H1 (cell line): Measurements from ENCODE around the gene LINC01488. TPM values are rescaled to one million over a fixed set of nuclear protein-coding genes. Genes with fewer than 3 reads are reported as not detected.

Experiments used
- CTCF ChIA-PET: fragments of 300-600 bp; sonication (Branson Sonifier 250); formaldehyde crosslinking; loops from one replicate; lab custom pipeline; 2021; ENCODE audit not compliant: partially characterized antibody; lab: Charles Lee
- POLR2A ChIA-PET: fragments of 300-600 bp; sonication (Branson Sonifier 250); formaldehyde crosslinking; loops from one replicate; lab custom pipeline; 2021; ENCODE audit warnings: inconsistent platforms; ENCODE audit not compliant: partially characterized antibody; lab: Charles Lee
- DNase-seq, 2 experiments: peaks; one replicate each; pipeline versions ENCODE4 v3.0.0 to v3.0.0-alpha.2; 2010 to 2022; ENCODE audit warnings: low spot score in 2 of 2, low read depth in 1 of 2, mixed read lengths in 1 of 2
- FAIRE-seq: peaks from 2 replicates; lab custom pipeline; 2011; peaks lifted over from hg19 to GRCh38; lab: Jason Lieb, UNC
- H2AFZ ChIP-seq: 2 replicates; pipeline ENCODE4 v1.8.1; 2012; ENCODE audit warnings: low read length, inconsistent platforms
- H2AK5ac ChIP-seq: 2 replicates; pipeline ENCODE4 v1.6.1; 2013; ENCODE audit warnings: low read depth, low read length
- H2BK120ac ChIP-seq: replicated peaks from 2 replicates; pipeline ENCODE3; 2013; ENCODE audit warnings: low read depth, low read length, inconsistent platforms
- H2BK12ac ChIP-seq: 2 replicates; pipeline ENCODE4 v1.6.1; 2013; ENCODE audit warnings: low read depth, low read length
- H2BK15ac ChIP-seq: 2 replicates; pipeline ENCODE4 v1.6.1; 2013; ENCODE audit warnings: low read length
- H2BK20ac ChIP-seq: 2 replicates; pipeline ENCODE4 v1.6.1; 2013; ENCODE audit warnings: low read length
- H2BK5ac ChIP-seq: 2 replicates; pipeline ENCODE4 v1.6.1; 2013; ENCODE audit warnings: low read depth, low read length
- H3K14ac ChIP-seq: 2 replicates; pipeline ENCODE4 v1.6.1; 2013; ENCODE audit warnings: inconsistent platforms; ENCODE audit not compliant: insufficient read length
- H3K18ac ChIP-seq: 2 replicates; pipeline ENCODE4 v1.6.1; 2013; ENCODE audit warnings: low read length; ENCODE audit errors: extremely low read depth
- H3K23ac ChIP-seq: 2 replicates; pipeline ENCODE4 v1.6.1; 2013; ENCODE audit warnings: inconsistent platforms; ENCODE audit not compliant: insufficient read length
- H3K23me2 ChIP-seq: 2 replicates; pipeline ENCODE4 v1.6.1; 2013; ENCODE audit warnings: low read depth, low read length
- H3K27ac ChIP-seq: 2 replicates; pipeline ENCODE4 v1.6.1; 2011; ENCODE audit warnings: low read depth, low read length, inconsistent platforms
- H3K27me3 ChIP-seq, 4 experiments: replicated peaks in 1 of 4; 1 replicate in 1 of 4; 2 replicates in 3 of 4; pipeline versions ENCODE4 v1.6.1 to v1.8.1; 2011 to 2013; ENCODE audit warnings: low read length in 3 of 4, mild to moderate bottlenecking in 3 of 4, inconsistent platforms in 2 of 4, mixed read lengths in 2 of 4, moderate library complexity in 1 of 4; ENCODE audit not compliant: control insufficient read depth in 3 of 4, insufficient read depth in 3 of 4; ENCODE audit errors: extremely low read depth in 1 of 4
- H3K36me3 ChIP-seq, 4 experiments: 2 replicates each; pipeline versions ENCODE4 v1.6.1 to v1.8.1; 2011 to 2013; ENCODE audit warnings: mild to moderate bottlenecking in 4 of 4, low read length in 3 of 4, moderate library complexity in 2 of 4, control low read depth in 1 of 4, inconsistent platforms in 1 of 4; ENCODE audit not compliant: insufficient read depth in 4 of 4, control insufficient read depth in 2 of 4
- H3K4ac ChIP-seq: replicated peaks from 2 replicates; pipeline ENCODE3; 2013; ENCODE audit warnings: low read length, low read depth, mixed read lengths, inconsistent platforms; ENCODE audit not compliant: insufficient read length
- H3K4me1 ChIP-seq, 4 experiments: replicated peaks in 1 of 4; 1 replicate in 1 of 4; 2 replicates in 3 of 4; pipeline versions ENCODE4 v1.6.1 to v1.8.1; 2011 to 2013; ENCODE audit warnings: low read length in 3 of 4, inconsistent platforms in 2 of 4, mixed read lengths in 1 of 4; ENCODE audit not compliant: insufficient read depth in 4 of 4, control insufficient read depth in 3 of 4
- H3K4me2 ChIP-seq, 2 experiments: 2 replicates each; pipeline versions ENCODE4 v1.6.1 to v1.8.1; 2011 to 2013; ENCODE audit warnings: low read depth in 2 of 2, low read length in 2 of 2, control low read depth in 1 of 2, inconsistent platforms in 1 of 2, mild to moderate bottlenecking in 1 of 2; ENCODE audit not compliant: insufficient read depth in 1 of 2
- H3K4me3 ChIP-seq, 4 experiments: fragments of 200-600, 300-600 bp in 1 of 4; sonication (generic), shearing (Covaris generic), sonication (Bioruptor Twin) in 1 of 4; 2 replicates each; pipeline versions ENCODE4 v1.5.1 to v1.8.1; 2011 to 2016; ENCODE audit warnings: low read length in 4 of 4, low read depth in 3 of 4, control low read depth in 2 of 4, inconsistent platforms in 2 of 4, mild to moderate bottlenecking in 2 of 4, mixed read lengths in 1 of 4, moderate library complexity in 1 of 4; ENCODE audit not compliant: insufficient read depth in 2 of 4; ENCODE audit errors: extremely low read depth in 1 of 4
- H3K56ac ChIP-seq: replicated peaks from 2 replicates; pipeline ENCODE3; 2013; ENCODE audit warnings: low read depth, mild to moderate bottlenecking, mixed read lengths, low read length, inconsistent platforms; ENCODE audit not compliant: insufficient read length
- H3K79me1 ChIP-seq: 2 replicates; pipeline ENCODE4 v1.6.1; 2013; ENCODE audit warnings: low read depth, low read length, control low read depth
- H3K79me2 ChIP-seq, 2 experiments: 2 replicates each; pipeline versions ENCODE4 v1.6.1 to v1.8.1; 2012 to 2013; ENCODE audit warnings: low read length in 2 of 2, mild to moderate bottlenecking in 2 of 2, inconsistent platforms in 1 of 2; ENCODE audit not compliant: insufficient read depth in 2 of 2, control insufficient read depth in 1 of 2
- H3K9ac ChIP-seq, 4 experiments: replicated peaks in 1 of 4; 1 replicate in 1 of 4; 2 replicates in 3 of 4; pipeline versions ENCODE4 v1.6.1 to v1.8.1; 2011 to 2013; ENCODE audit warnings: low read depth in 3 of 4, low read length in 3 of 4, control low read depth in 2 of 4, mild to moderate bottlenecking in 2 of 4, moderate library complexity in 2 of 4, inconsistent platforms in 1 of 4; ENCODE audit errors: extremely low read depth in 1 of 4
- H3K9me3 ChIP-seq, 2 experiments: 2 replicates each; pipeline versions ENCODE4 v1.6.1 to v1.8.1; 2012 to 2013; ENCODE audit warnings: mild to moderate bottlenecking in 2 of 2, moderate library complexity in 2 of 2, control low read depth in 1 of 2, inconsistent platforms in 1 of 2, low read depth in 1 of 2, low read length in 1 of 2, mixed read lengths in 1 of 2; ENCODE audit not compliant: insufficient read depth in 2 of 2
- H4K20me1 ChIP-seq, 2 experiments: replicated peaks in 1 of 2; 2 replicates each; pipeline versions ENCODE3 to v1.8.1; 2011 to 2013; ENCODE audit warnings: inconsistent platforms in 2 of 2, low read length in 2 of 2, mild to moderate bottlenecking in 1 of 2; ENCODE audit not compliant: insufficient read depth in 2 of 2, control insufficient read depth in 1 of 2
- H4K5ac ChIP-seq: 2 replicates; pipeline ENCODE4 v1.6.1; 2013; ENCODE audit warnings: low read length, low read depth, mixed read lengths, inconsistent platforms; ENCODE audit not compliant: insufficient read length
- H4K8ac ChIP-seq: 2 replicates; pipeline ENCODE4 v1.8.0; 2013; ENCODE audit warnings: mild to moderate bottlenecking, moderate library complexity, low read length, inconsistent platforms; ENCODE audit not compliant: insufficient read depth; ENCODE audit errors: extremely low read depth
- H4K91ac ChIP-seq: replicated peaks from 2 replicates; pipeline ENCODE3; 2013; ENCODE audit warnings: low read length, mixed read lengths, inconsistent platforms; ENCODE audit not compliant: insufficient read length
- CREB1 ChIP-seq: IDR thresholded peaks from 2 replicates; pipeline ENCODE4 v1.6.1; 2012; ENCODE audit warnings: inconsistent platforms
- EGR1 ChIP-seq: IDR thresholded peaks from 2 replicates; pipeline ENCODE4 v1.6.1; 2011; ENCODE audit warnings: low read depth, low read length, borderline replicate concordance
- JUN ChIP-seq: IDR thresholded peaks from 2 replicates; pipeline ENCODE4 v1.6.1; 2011; ENCODE audit warnings: low read depth, mild to moderate bottlenecking, improper control_type of control experiment, low read length
- PHF8 ChIP-seq: fragments of 200-600 bp; sonication (generic); conservative IDR thresholded peaks from 2 replicates; pipeline ENCODE4 v1.7.1; 2012; ENCODE audit warnings: low read depth, mild to moderate bottlenecking, inconsistent platforms, low read length, moderate library complexity
- RAD21 ChIP-seq, 2 experiments: IDR thresholded peaks in 1 of 2; conservative IDR thresholded peaks in 1 of 2; 2 replicates each; pipeline ENCODE4 v1.6.1; 2011; ENCODE audit warnings: low read depth in 2 of 2, low read length in 2 of 2, improper control_type of control experiment in 1 of 2, inconsistent platforms in 1 of 2, mild to moderate bottlenecking in 1 of 2, moderate library complexity in 1 of 2
- ZNF274 ChIP-seq: IDR thresholded peaks from 2 replicates; pipeline ENCODE4 v1.7.0; 2012; ENCODE audit warnings: low read length, borderline replicate concordance; ENCODE audit errors: extremely low read depth
- WGBS, 2 experiments: shearing (Covaris generic) in 1 of 2; methylation state at CpG; one replicate each; pipeline versions ENCODE4 v1.1.6 to v1.1.7; 2013 to 2015; ENCODE audit warnings: low lambda C conversion rate in 2 of 2, mixed read lengths in 2 of 2, inconsistent platforms in 1 of 2, low coverage in 1 of 2, missing lambda C conversion rate in 1 of 2; ENCODE audit not compliant: insufficient replicate concordance in 2 of 2, insufficient coverage in 1 of 2, insufficient read length in 1 of 2; ENCODE audit errors: extremely low coverage in 1 of 2, missing lambda C conversion rate in 1 of 2; 5-methylcytosine and 5-hydroxymethylcytosine counted together
- polyA plus RNA-seq, 7 experiments: library from polyadenylated mRNA; depleted of rRNA in 3 of 7; stranded (reverse) in 5 of 7; unstranded in 2 of 7; fragments of >200 nt in 5 of 7; fragments of 200-250 nt in 2 of 7; gene quantifications; 1 replicate in 5 of 7; 2 replicates in 1 of 7; 4 replicates in 1 of 7; pipeline versions ENCODE4 v1.2.1 to v1.2.3, GENCODE V29; 2011 to 2013; ENCODE audit warnings: missing spikeins in 2 of 7, mixed read lengths in 2 of 7
- total RNA-seq: library from RNA; stranded (reverse); fragmentation: NEBNext Ultra II Directional; extraction: Animal tissue kit (Norgen Biotek cat#: 25700); gene quantifications from 2 replicates; pipeline ENCODE4 v1.2.1, GENCODE V29; 2021
- TF ChIP-seq, protein P1 (sequence below): IDR thresholded peaks from 2 replicates; pipeline ENCODE4 v1.6.1; 2012; ENCODE audit warnings: low read length, inconsistent platforms
- TF ChIP-seq, protein P2 (sequence below), 3 experiments: IDR thresholded peaks; 1 replicate in 2 of 3; 2 replicates in 1 of 3; pipeline versions ENCODE4 v1.5.1 to v1.6.1; 2011; ENCODE audit warnings: low read length in 3 of 3, mild to moderate bottlenecking in 3 of 3, inconsistent platforms in 2 of 3, low read depth in 1 of 3, moderate library complexity in 1 of 3; ENCODE audit not compliant: insufficient read depth in 1 of 3; ENCODE audit errors: control extremely low read depth in 1 of 3

Gene LINC01488
- total and polyA plus RNA-seq, 2 of the 8 experiments (the other 6 are each of a cell fraction or from before 2014, with no cell fraction given), result not detected

DNA sequence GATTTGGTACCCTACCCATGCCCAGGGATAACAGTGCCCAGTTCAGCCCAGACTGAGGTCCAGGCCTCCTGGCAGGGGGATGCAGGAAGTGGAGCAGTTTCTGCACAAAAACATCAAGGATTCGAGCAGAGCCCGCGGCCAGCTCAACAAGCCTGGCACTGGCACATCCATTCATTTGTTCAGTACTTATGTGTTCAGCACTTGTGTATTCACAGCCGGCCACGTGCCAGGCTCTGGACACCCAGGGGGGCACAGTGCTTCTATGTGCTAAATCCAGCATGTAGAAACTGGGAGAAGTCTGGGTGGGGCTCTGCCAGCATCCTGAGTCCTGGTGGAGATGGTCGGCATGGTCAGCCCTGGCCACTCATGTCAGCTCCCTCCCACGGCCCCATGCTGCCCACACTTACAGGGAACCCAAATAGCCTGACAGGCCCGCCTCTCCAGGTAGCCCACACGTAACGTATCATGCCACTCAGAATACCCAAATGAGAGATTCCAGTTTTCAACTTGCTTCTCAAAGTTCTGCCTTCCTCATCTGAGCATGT, 28.5 kb downstream of the LINC01488 start:
- no peak overlapping the region for H2BK120ac ChIP-seq
- no peak overlapping the region for H3K27ac ChIP-seq
- no peak overlapping the region for H3K56ac ChIP-seq
- POLR2A ChIA-PET, result no interaction called here
- CTCF ChIA-PET, result interaction anchor here (2.3 kb wide), 1 partner anchor 151 kb away, joined by 7 read pairs; no protein-coding TSS in a partner anchor
- no peak overlapping the region for H2BK20ac ChIP-seq
- no peak for DNase-seq
- no peak overlapping the region; the same call in 1 of the 2 replicates for H2BK15ac ChIP-seq
- FAIRE-seq, result no peak
- H3K79me1 ChIP-seq, result no peaks in the 10 kb centered on the region
- H3K14ac ChIP-seq, result no peak overlapping the region
- no peak overlapping the region for H3K9ac ChIP-seq
- no peaks in the 10 kb centered on the region; a peak in 1 of 7 replicates for H3K27me3 ChIP-seq
- no peak overlapping the region for H3K23ac ChIP-seq
- no peak overlapping the region for H2BK5ac ChIP-seq
- no peak overlapping the region for H4K5ac ChIP-seq
- H4K91ac ChIP-seq, result no peak overlapping the region
- no peaks in the 10 kb centered on the region for H3K23me2 ChIP-seq
- peaks cover 0 to 4% (median 0%) of the 10 kb centered on the region in 4 experiments; a peak in 2 of 7 replicates for H3K4me1 ChIP-seq
- H3K36me3 ChIP-seq, result no peaks in the 10 kb centered on the region
- H4K20me1 ChIP-seq, result no peaks in the 10 kb centered on the region
- no peaks in the 10 kb centered on the region for H3K79me2 ChIP-seq
- no peak overlapping the region for H2AK5ac ChIP-seq
- H2AFZ ChIP-seq, result no peak overlapping the region
- no peak overlapping the region for H3K18ac ChIP-seq
- WGBS, 2 experiments, result 91% methylated on average over 10 of the region's 10 CpGs; no CpG with 5 or more reads in 1 of the 2 experiments
- no peak overlapping the region for H2BK12ac ChIP-seq
- H3K4ac ChIP-seq, result no peak overlapping the region
- H3K4me3 ChIP-seq, result no peak overlapping the region
- H3K9me3 ChIP-seq, result no peaks in the 10 kb centered on the region
- no peak overlapping the region for H3K4me2 ChIP-seq
- H4K8ac ChIP-seq, result no peak overlapping the region
- TF ChIP-seq ZNF274 (no peak), JUN (no peak), CREB1 (no peak), EGR1 (no peak), PHF8 (no peak), RAD21 (IDR thresholded peaks at IDR 0.05 in 1 of 2, conservative IDR thresholded peaks at IDR 0.05 in 1 of 2; ENCODE audit: low read depth in 2 of 2, low read length in 2 of 2) (no peak)
- TF ChIP-seq, protein P1, sequence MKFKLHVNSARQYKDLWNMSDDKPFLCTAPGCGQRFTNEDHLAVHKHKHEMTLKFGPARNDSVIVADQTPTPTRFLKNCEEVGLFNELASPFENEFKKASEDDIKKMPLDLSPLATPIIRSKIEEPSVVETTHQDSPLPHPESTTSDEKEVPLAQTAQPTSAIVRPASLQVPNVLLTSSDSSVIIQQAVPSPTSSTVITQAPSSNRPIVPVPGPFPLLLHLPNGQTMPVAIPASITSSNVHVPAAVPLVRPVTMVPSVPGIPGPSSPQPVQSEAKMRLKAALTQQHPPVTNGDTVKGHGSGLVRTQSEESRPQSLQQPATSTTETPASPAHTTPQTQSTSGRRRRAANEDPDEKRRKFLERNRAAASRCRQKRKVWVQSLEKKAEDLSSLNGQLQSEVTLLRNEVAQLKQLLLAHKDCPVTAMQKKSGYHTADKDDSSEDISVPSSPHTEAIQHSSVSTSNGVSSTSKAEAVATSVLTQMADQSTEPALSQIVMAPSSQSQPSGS, result no peak
- TF ChIP-seq, protein P2, sequence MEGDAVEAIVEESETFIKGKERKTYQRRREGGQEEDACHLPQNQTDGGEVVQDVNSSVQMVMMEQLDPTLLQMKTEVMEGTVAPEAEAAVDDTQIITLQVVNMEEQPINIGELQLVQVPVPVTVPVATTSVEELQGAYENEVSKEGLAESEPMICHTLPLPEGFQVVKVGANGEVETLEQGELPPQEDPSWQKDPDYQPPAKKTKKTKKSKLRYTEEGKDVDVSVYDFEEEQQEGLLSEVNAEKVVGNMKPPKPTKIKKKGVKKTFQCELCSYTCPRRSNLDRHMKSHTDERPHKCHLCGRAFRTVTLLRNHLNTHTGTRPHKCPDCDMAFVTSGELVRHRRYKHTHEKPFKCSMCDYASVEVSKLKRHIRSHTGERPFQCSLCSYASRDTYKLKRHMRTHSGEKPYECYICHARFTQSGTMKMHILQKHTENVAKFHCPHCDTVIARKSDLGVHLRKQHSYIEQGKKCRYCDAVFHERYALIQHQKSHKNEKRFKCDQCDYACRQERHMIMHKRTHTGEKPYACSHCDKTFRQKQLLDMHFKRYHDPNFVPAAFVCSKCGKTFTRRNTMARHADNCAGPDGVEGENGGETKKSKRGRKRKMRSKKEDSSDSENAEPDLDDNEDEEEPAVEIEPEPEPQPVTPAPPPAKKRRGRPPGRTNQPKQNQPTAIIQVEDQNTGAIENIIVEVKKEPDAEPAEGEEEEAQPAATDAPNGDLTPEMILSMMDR (IDR thresholded peaks at IDR 0.05; ENCODE audit: control extremely low read depth in 1 of 3, insufficient read depth in 1 of 3, low read depth in 1 of 3, low read length in 3 of 3), result no peak
